CD4-positive, CD25-positive, alpha-beta regulatory T cell (primary cell): ENCODE measurements around the gene PSMA7. TPM values are rescaled to one million over a fixed set of nuclear protein-coding genes. Genes with fewer than 3 reads are reported as not detected.

Source experiments
- ATAC-seq, 2 donors: fragments of 150-1000 bp; cut with Tn5 transposase; one replicate each; pipeline ENCODE4 v1.10.0; 2021; ENCODE audit warnings: low read depth in 2 of 2, moderate number of reproducible peaks in 2 of 2, moderate library complexity in 1 of 2
- DNase-seq, 3 donors: peaks; one replicate each; pipeline versions ENCODE4 v3.0.0 to v3.0.0-alpha.2; 2012 to 2022; ENCODE audit warnings: mixed read lengths in 1 of 3
- H3K27ac ChIP-seq: one replicate; pipeline ENCODE4 v1.7.0; 2013; ENCODE audit warnings: mild to moderate bottlenecking, low read length; ENCODE audit not compliant: insufficient read depth, poor library complexity, severe bottlenecking
- H3K27me3 ChIP-seq: one replicate; pipeline ENCODE4 v1.7.0; 2013; ENCODE audit warnings: low read length; ENCODE audit not compliant: control insufficient read depth, insufficient read depth
- H3K36me3 ChIP-seq: one replicate; pipeline ENCODE4 v1.7.0; 2013; ENCODE audit warnings: mild to moderate bottlenecking, low read length, moderate library complexity; ENCODE audit not compliant: control insufficient read depth, insufficient read depth
- H3K4me1 ChIP-seq: 2 replicates; pipeline ENCODE4 v1.7.0; 2013; ENCODE audit warnings: mild to moderate bottlenecking, low read length; ENCODE audit not compliant: insufficient read depth, control insufficient read depth, poor library complexity, severe bottlenecking
- H3K4me3 ChIP-seq: one replicate; pipeline ENCODE4 v1.7.0; 2013; ENCODE audit warnings: low read depth, mild to moderate bottlenecking, low read length, moderate library complexity
- H3K9me3 ChIP-seq, 2 experiments: 1 replicate in 1 of 2; 2 replicates in 1 of 2; pipeline ENCODE4 v1.7.0; 2013; ENCODE audit warnings: low read length in 2 of 2, mild to moderate bottlenecking in 1 of 2, moderate library complexity in 1 of 2; ENCODE audit not compliant: control insufficient read depth in 2 of 2
- H3K27ac Mint-ChIP-seq, 3 donors: one replicate each; pipeline ENCODE4 v1.8.0; 2020 to 2022; ENCODE audit warnings: mild to moderate bottlenecking in 3 of 3, mixed read lengths in 3 of 3, moderate library complexity in 2 of 3
- H3K27me3 Mint-ChIP-seq: one replicate; pipeline ENCODE4 v1.8.0; 2022; ENCODE audit warnings: mild to moderate bottlenecking, mixed read lengths
- H3K36me3 Mint-ChIP-seq: one replicate; pipeline ENCODE4 v1.8.0; 2020; ENCODE audit warnings: mixed read lengths
- H3K4me1 Mint-ChIP-seq, 4 donors: one replicate each; pipeline ENCODE4 v1.8.0; 2020 to 2022; ENCODE audit warnings: mixed read lengths in 4 of 4, mild to moderate bottlenecking in 1 of 4
- H3K4me3 Mint-ChIP-seq, 4 donors: one replicate each; pipeline ENCODE4 v1.8.0; 2020 to 2022; ENCODE audit warnings: mild to moderate bottlenecking in 4 of 4, mixed read lengths in 4 of 4, moderate library complexity in 3 of 4
- H3K9me3 Mint-ChIP-seq, 7 donors: one replicate each; pipeline ENCODE4 v1.8.0; 2020 to 2022; ENCODE audit warnings: mixed read lengths in 7 of 7, mild to moderate bottlenecking in 3 of 7, moderate library complexity in 2 of 7
- polyA plus RNA-seq, 4 donors: library from polyadenylated mRNA; unstranded; fragments of 300-500 nt; fragmentation: Illumina TruSeq; gene quantifications; one replicate each; pipeline ENCODE4 v1.2.3, GENCODE V29; 2021
- total RNA-seq: library from RNA; stranded (reverse); gene quantifications from one replicate; pipeline ENCODE4 v1.2.3, GENCODE V29; 2022

Gene PSMA7
- total and polyA plus RNA-seq, 5 donors from 2014 or later, result 172 to 670 (median 553) TPM

DNA sequence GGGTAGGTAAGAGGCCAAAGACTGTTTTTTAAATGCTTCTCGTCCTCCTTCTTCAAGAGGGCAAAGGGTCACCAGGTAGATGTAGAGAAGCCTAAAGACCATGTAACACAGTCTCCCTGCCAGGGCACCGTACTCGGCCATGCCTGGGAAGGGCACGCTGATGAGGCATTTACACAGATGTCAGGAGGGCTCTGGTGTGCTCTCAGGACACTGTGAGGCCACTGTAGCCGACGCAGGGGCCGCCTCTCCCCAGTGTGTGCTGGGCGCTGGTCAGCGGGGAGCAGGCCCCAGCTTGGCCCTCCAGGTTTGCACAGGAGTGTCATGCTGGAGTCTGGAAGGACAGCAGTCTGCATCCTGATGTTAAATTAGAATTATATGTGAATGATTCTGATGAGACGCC is 32.5 kb upstream of the PSMA7 start:
- Mint-ChIP-seq H3K27me3 (no peaks in the 10 kb centered on the region), H3K4me3 (no peak overlapping the region), H3K36me3 (peaks cover 15% of the 10 kb centered on the region), H3K27ac (no peak overlapping the region), H3K4me1 (no peaks in the 10 kb centered on the region), H3K9me3 (no peaks in the 10 kb centered on the region)
- H3K36me3 ChIP-seq, result no peaks in the 10 kb centered on the region
- H3K9me3 ChIP-seq, result no peaks in the 10 kb centered on the region
- no peaks in the 10 kb centered on the region for H3K27me3 ChIP-seq
- H3K4me3 ChIP-seq, result no peak overlapping the region
- ATAC-seq (no peak), DNase-seq (no peak)
- H3K4me1 ChIP-seq, result no peaks in the 10 kb centered on the region
- H3K27ac ChIP-seq, result no peak overlapping the region

DNA sequence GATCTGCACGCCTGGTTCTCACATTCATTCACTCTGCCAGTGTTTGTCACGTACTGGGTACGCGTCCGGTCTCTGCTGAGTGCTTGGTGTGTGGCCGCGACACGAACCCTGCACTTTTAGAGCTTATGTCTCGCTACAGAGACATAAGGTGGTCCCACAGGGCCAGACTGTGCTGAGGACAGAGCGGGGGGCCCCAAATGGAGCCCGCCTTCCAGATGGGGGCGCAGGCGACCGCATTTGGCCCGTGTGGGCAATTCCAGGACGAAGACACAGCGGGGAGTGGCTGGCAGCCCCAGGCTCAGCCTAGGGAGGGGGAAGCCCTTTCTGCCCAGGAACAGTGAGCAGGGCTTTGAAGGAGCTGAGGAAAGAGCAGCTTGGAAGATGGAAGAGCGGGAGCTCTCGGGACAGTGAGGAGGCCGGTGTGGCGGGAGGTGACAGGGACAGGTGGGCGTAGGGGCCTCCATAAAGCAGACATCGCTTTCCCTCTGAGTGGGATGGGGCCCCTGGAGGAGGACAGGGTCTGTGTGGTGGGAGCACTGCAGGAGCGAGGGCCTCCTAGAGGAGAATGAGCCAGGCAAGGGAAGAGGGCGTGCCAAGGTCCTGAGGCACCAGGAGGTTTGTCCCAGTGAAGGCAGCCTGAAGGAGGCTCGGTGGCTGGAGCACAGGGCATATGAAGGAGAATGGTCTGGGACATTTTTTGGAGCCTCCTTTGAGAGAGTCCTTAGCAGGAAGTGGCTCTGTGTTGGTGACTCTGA is 31.9 kb upstream of the PSMA7 start:
- H3K4me3 Mint-ChIP-seq, result no peak overlapping the region
- Histone ChIP-seq H3K27ac (no peak overlapping the region), H3K4me3 (no peak overlapping the region), H3K9me3 (no peaks in the 10 kb centered on the region), H3K36me3 (no peaks in the 10 kb centered on the region), H3K4me1 (no peaks in the 10 kb centered on the region), H3K27me3 (no peaks in the 10 kb centered on the region)
- DNase-seq (no peak), ATAC-seq (no peak)
- peak overlapping the region in 1 of 3 donors; percentile 62 for H3K27ac Mint-ChIP-seq
- H3K36me3 Mint-ChIP-seq, result peaks cover 15% of the 10 kb centered on the region
- no peaks in the 10 kb centered on the region for H3K27me3 Mint-ChIP-seq
- H3K4me1 Mint-ChIP-seq, result no peaks in the 10 kb centered on the region
- no peaks in the 10 kb centered on the region for H3K9me3 Mint-ChIP-seq

DNA sequence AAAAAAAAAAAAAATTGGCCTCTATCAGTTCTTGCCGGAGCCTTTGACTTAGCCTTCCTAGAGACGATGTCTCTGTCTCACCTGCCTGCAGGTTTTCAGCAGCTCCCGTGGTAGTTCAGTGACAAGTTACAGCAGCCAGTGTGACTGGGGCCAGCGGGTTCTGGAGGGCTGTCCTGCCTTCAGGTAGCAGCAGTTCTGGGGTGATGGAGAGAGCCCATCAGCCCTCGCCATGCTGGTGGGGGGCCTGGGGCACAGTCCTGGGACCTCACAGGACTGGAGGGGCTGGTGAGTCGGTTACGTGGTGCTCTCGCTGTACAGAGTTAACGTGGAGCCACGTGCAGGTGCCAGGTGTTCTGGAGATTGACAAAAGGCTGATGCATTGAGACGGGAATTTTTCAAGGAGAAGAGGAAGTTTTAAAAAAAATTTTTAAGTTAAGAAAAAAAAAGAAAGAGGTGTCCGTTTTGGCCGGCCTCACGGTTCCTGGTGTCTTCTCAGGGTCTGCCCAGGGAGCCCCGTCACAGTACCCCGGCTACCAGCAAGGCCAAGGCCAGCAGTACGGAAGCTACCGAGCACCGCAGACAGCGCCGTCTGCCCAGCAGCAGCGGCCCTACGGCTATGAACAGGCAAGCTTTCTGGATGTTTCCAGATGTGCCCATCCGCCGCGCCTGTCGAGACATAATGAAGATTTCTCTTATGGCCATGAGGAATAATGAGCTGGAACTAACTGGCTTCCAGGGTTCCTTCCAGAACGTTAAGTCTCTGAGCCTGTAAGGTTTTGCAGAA is 31.0 kb upstream of the PSMA7 start:
- no peak overlapping the region for H3K4me3 ChIP-seq
- H3K27me3 ChIP-seq, result no peaks in the 10 kb centered on the region
- ATAC-seq (no peak), DNase-seq (no peak)
- no peak overlapping the region for H3K27ac ChIP-seq
- no peaks in the 10 kb centered on the region for H3K4me1 ChIP-seq
- Mint-ChIP-seq H3K36me3 (peaks cover 15% of the 10 kb centered on the region), H3K9me3 (no peaks in the 10 kb centered on the region), H3K27ac (peak overlapping the region in 1 of 3 donors; percentile 62), H3K4me1 (no peaks in the 10 kb centered on the region), H3K4me3 (no peak overlapping the region), H3K27me3 (no peaks in the 10 kb centered on the region)
- H3K36me3 ChIP-seq, result no peaks in the 10 kb centered on the region
- no peaks in the 10 kb centered on the region for H3K9me3 ChIP-seq

DNA sequence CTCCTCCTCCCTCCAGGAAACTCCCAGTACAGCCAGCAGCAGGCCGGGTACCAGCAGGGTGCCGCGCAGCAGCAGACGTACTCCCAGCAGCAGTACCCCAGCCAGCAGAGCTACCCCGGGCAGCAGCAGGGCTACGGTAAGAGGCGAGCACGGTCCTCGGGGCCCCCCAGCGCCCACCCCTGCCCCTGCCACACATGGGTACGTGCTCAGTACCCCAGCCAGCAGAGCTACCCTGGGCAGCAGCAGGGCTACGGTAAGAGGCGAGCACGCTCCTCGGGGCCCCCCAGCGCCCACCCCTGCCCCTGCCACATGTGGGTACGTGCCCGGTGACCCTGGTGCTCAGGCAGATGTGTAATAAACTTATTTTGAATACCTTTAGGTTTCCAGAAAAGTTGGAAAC is 29.5 kb upstream of the PSMA7 start:
- peaks cover 3% of the 10 kb centered on the region for H3K36me3 ChIP-seq
- DNase-seq, result no peak
- no peaks in the 10 kb centered on the region for H3K9me3 ChIP-seq
- no peak overlapping the region for H3K4me3 ChIP-seq
- Mint-ChIP-seq H3K4me1 (peaks cover 0 to 3% (median 0%) of the 10 kb centered on the region in 4 donors), H3K4me3 (no peak overlapping the region), H3K9me3 (no peaks in the 10 kb centered on the region), H3K27ac (no peak overlapping the region), H3K36me3 (peaks cover 21% of the 10 kb centered on the region), H3K27me3 (no peaks in the 10 kb centered on the region)
- H3K27ac ChIP-seq, result no peak overlapping the region
- no peak for ATAC-seq
- no peaks in the 10 kb centered on the region for H3K4me1 ChIP-seq
- no peaks in the 10 kb centered on the region for H3K27me3 ChIP-seq

DNA sequence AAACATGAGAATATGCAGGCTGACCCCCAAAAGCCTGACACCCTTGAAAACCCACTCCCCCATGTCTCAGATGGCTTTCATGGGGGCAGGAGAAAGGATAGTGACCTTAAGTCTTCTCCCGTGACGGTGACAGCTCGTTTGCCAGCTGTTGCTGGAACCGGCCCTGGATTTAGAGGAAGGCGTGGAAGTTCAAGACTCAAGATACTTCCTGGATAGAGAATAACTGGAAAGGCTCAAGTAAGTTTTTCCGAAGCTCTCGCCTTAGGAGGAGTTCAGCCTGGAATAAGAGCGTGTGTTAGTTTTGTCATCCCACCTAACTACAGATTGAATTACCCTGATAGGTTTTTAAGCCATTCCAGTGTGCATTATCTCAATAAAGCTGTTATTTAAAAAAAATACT is 28.1 kb upstream of the PSMA7 start:
- H3K4me3 Mint-ChIP-seq, result no peak overlapping the region
- Histone ChIP-seq H3K36me3 (peaks cover 5% of the 10 kb centered on the region), H3K27ac (no peak overlapping the region), H3K4me1 (no peaks in the 10 kb centered on the region), H3K27me3 (no peaks in the 10 kb centered on the region), H3K9me3 (no peaks in the 10 kb centered on the region), H3K4me3 (no peak overlapping the region)
- H3K27ac Mint-ChIP-seq, result no peak overlapping the region
- ATAC-seq (no peak), DNase-seq (no peak)
- H3K27me3 Mint-ChIP-seq, result no peaks in the 10 kb centered on the region
- H3K36me3 Mint-ChIP-seq, result peaks cover 20% of the 10 kb centered on the region
- H3K4me1 Mint-ChIP-seq, result peaks cover 0 to 3% (median 0%) of the 10 kb centered on the region in 4 donors
- H3K9me3 Mint-ChIP-seq, result no peaks in the 10 kb centered on the region

DNA sequence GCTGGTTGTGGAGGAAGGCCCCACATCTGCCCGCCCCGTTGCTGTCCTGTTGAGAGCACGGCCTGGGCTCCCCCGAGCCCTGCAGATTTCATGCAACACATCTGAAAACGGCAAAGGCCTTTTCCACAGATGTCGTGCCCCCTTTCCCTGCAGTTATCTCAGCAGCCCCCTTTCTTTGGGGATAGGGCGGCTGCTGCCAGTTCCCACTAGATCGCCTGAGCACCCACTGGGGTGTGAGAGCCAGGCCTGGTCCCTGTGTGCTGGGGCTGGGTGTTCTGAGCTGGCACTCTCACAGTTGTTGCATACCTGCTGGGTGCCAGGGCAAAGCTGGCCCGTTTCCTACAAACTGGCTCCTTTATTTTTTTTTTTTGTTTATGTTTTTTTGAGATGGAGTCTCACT is 27.3 kb upstream of the PSMA7 start:
- Mint-ChIP-seq H3K4me1 (peaks cover 0 to 3% (median 0%) of the 10 kb centered on the region in 4 donors), H3K27ac (no peak overlapping the region), H3K9me3 (no peaks in the 10 kb centered on the region), H3K36me3 (peaks cover 17% of the 10 kb centered on the region), H3K27me3 (no peaks in the 10 kb centered on the region), H3K4me3 (no peak overlapping the region)
- no peaks in the 10 kb centered on the region for H3K4me1 ChIP-seq
- DNase-seq (no peak), ATAC-seq (no peak)
- no peak overlapping the region for H3K4me3 ChIP-seq
- no peaks in the 10 kb centered on the region for H3K9me3 ChIP-seq
- no peak overlapping the region for H3K27ac ChIP-seq
- peaks cover 11% of the 10 kb centered on the region for H3K36me3 ChIP-seq
- no peaks in the 10 kb centered on the region for H3K27me3 ChIP-seq

DNA sequence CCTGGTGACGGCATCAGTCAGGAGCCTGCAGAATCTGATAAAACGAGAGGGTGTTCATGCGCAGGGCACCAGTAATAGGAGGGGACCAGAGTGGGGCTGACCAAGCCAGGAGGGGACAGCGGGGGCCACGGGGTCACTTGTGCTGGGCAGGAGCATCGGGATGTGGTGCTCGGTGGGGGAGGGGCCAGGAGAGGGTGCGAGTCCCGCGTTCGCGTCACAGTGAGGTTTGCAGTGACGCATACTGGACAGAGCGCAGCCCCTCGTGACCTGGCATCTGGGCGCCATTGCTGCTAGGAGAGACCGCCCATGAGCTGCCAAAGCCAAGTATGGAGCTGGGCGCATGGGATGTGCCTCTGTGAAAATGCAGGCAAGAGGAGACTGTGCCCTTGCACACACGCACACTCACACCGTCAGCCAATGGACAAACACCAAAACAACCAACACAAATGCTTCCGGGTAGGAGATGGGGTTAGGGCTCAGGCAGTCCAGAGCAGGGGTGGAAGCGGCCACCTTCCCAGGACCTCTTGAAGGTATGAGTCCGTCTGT is 25.8 kb upstream of the PSMA7 start:
- Histone ChIP-seq H3K4me1 (no peaks in the 10 kb centered on the region), H3K27me3 (no peaks in the 10 kb centered on the region), H3K27ac (no peak overlapping the region), H3K4me3 (no peak overlapping the region), H3K36me3 (peaks cover 23% of the 10 kb centered on the region), H3K9me3 (no peaks in the 10 kb centered on the region)
- no peak for DNase-seq
- Mint-ChIP-seq H3K4me1 (peaks cover 0 to 3% (median 0%) of the 10 kb centered on the region in 4 donors), H3K27me3 (no peaks in the 10 kb centered on the region), H3K36me3 (peaks cover 11% of the 10 kb centered on the region), H3K4me3 (no peak overlapping the region), H3K9me3 (no peaks in the 10 kb centered on the region), H3K27ac (peak overlapping the region in 1 of 3 donors; percentile 77)
- no peak for ATAC-seq
